Body of pancreas (tissue), 4 donors: ENCODE results near the gene BACH2. TPM values are rescaled to one million over a fixed set of nuclear protein-coding genes. Genes with fewer than 3 reads are reported as not detected.
"Not testable (repeated sequence)": the region's sequence is repeated elsewhere in the genome, so short reads cannot be mapped to it uniquely, and the experiment has no call there.

ENCODE experiments used
- ATAC-seq: fragments of 150-250 bp; one replicate; pipeline ENCODE4 v1.9.1; 2016
- DNase-seq, 4 donors: peaks; one replicate each; pipeline ENCODE4 v3.0.0-alpha.2; 2019
- H3K27ac ChIP-seq, 4 donors: fragments of 200-600 bp; sonication (generic); 1 replicate in 3 of 4; 2 replicates in 1 of 4; pipeline versions ENCODE4 v1.5.1 to v1.6.1; 2016 to 2019; ENCODE audit warnings: mild to moderate bottlenecking in 1 of 4, mixed read lengths in 1 of 4, moderate library complexity in 1 of 4
- H3K27me3 ChIP-seq, 2 donors: fragments of 200-600 bp; sonication (generic); one replicate each; pipeline ENCODE4 v1.6.0; 2016; ENCODE audit warnings: mild to moderate bottlenecking in 1 of 2
- H3K36me3 ChIP-seq, 2 donors: fragments of 200-600 bp; sonication (generic); replicated peaks in 1 of 2; 2 replicates each; pipeline ENCODE4 v1.5.1; 2016; ENCODE audit warnings: low read depth in 2 of 2; ENCODE audit not compliant: insufficient read depth in 1 of 2
- H3K4me1 ChIP-seq: fragments of 200-600 bp; sonication (generic); one replicate; pipeline ENCODE4 v1.6.0; 2016
- H3K4me3 ChIP-seq, 2 donors: fragments of 200-600 bp; sonication (generic); 1 replicate in 1 of 2; 2 replicates in 1 of 2; pipeline ENCODE4 v1.5.1; 2016 to 2019
- H3K9me3 ChIP-seq, 3 donors: fragments of 200-600 bp; sonication (generic); 1 replicate in 2 of 3; 2 replicates in 1 of 3; pipeline ENCODE4 v1.5.1; 2016
- CTCF ChIP-seq, 7 experiments: fragments of 450-650 bp in 4 of 7; fragments of 200-600 bp in 3 of 7; sonication (generic) in 3 of 7; IDR thresholded peaks; one replicate each; pipeline ENCODE4 v1.5.1; 2016 to 2019; ENCODE audit warnings: antibody characterized with exemption in 7 of 7
- POLR2A ChIP-seq, 3 donors: fragments of 450-650 bp; IDR thresholded peaks; one replicate each; pipeline ENCODE4 v1.6.1; 2016; ENCODE audit warnings: antibody characterized with exemption in 3 of 3, mild to moderate bottlenecking in 2 of 3
- WGBS, 2 donors: methylation state at CpG; one replicate each; pipeline ENCODE4 v1.1.5; 2017; 5-methylcytosine and 5-hydroxymethylcytosine counted together
- intact Hi-C: fragments of 100-400 bp; cut with DNase I; formaldehyde crosslinking; loops from one replicate; pipeline ENCODE4 v1.15.1; 2023
- total RNA-seq, 2 donors: library from RNA; depleted of rRNA; stranded (reverse); fragments of >200 nt; gene quantifications; one replicate each; pipeline ENCODE4 v1.1.0, GENCODE V29; 2016

BACH2 gene
- total RNA-seq, 2 donors from 2014 or later = 2.1 to 3.3 TPM

GRCh38 chr6:90035047-90035723, 261.5 kb downstream of the BACH2 start:
- H3K9me3 ChIP-seq = no peaks in the 10 kb centered on the region
- TF ChIP-seq CTCF (IDR thresholded peaks at IDR 0.05) (no peak), POLR2A (IDR thresholded peaks at IDR 0.05) (no peak)
- intact Hi-C loops = no loop called here
- no peaks in the 10 kb centered on the region for H3K4me1 ChIP-seq
- DNase-seq (no peak), ATAC-seq (no peak)
- no peak overlapping the region for H3K27ac ChIP-seq
- H3K36me3 ChIP-seq = no peaks in the 10 kb centered on the region
- no peak overlapping the region for H3K4me3 ChIP-seq
- 84 to 89% methylated on average over 3 of the region's 3 CpGs for WGBS, 2 donors
- H3K27me3 ChIP-seq = no peaks in the 10 kb centered on the region

- Histone ChIP-seq H3K4me3 (no peak overlapping the region), H3K9me3 (no peaks in the 10 kb centered on the region), H3K27ac (no peak overlapping the region), H3K36me3 (no peaks in the 10 kb centered on the region), H3K4me1 (no peaks in the 10 kb centered on the region), H3K27me3 (no peaks in the 10 kb centered on the region)
- ATAC-seq (no peak), DNase-seq (no peak)
- 70 to 87% methylated on average over 3 of the region's 3 CpGs for WGBS, 2 donors
- intact Hi-C loops = no loop called here
- TF ChIP-seq CTCF (IDR thresholded peaks at IDR 0.05) (no peak), POLR2A (IDR thresholded peaks at IDR 0.05) (no peak)
These were observed 262.8 kb downstream of the BACH2 start for GRCh38 chr6:90033746-90034271.

GRCh38 chr6:90032489-90033212, 264.0 kb downstream of the BACH2 start:
- H3K27me3 ChIP-seq, H3K4me1 ChIP-seq, H3K27ac ChIP-seq, H3K36me3 ChIP-seq, H3K4me3 ChIP-seq, intact Hi-C loops, ATAC-seq, DNase-seq, H3K9me3 ChIP-seq: not testable (repeated sequence)
- 83 to 84% methylated on average over 3 to 5 of the region's 5 CpGs for WGBS, 2 donors

GRCh38 chr6:90028995-90029635, 267.5 kb downstream of the BACH2 start:
- WGBS, 2 donors = 61 to 65% methylated on average over 10 of the region's 10 CpGs
- DNase-seq (no peak), ATAC-seq (no peak)
- no peaks in the 10 kb centered on the region for H3K27me3 ChIP-seq
- no peaks in the 10 kb centered on the region for H3K9me3 ChIP-seq
- TF ChIP-seq CTCF (IDR thresholded peaks at IDR 0.05) (no peak), POLR2A (IDR thresholded peaks at IDR 0.05) (no peak)
- no peaks in the 10 kb centered on the region for H3K36me3 ChIP-seq
- intact Hi-C loops = no loop called here
- no peak overlapping the region for H3K27ac ChIP-seq
- H3K4me1 ChIP-seq = no peaks in the 10 kb centered on the region
- no peak overlapping the region for H3K4me3 ChIP-seq

GRCh38 chr6:90028066-90028778, 268.4 kb downstream of the BACH2 start:
- Histone ChIP-seq H3K4me3 (no peak overlapping the region), H3K27me3 (no peaks in the 10 kb centered on the region), H3K9me3 (no peaks in the 10 kb centered on the region), H3K27ac (no peak overlapping the region), H3K4me1 (no peaks in the 10 kb centered on the region), H3K36me3 (no peaks in the 10 kb centered on the region)
- ATAC-seq = no peak
- no peak for TF ChIP-seq POLR2A (IDR thresholded peaks at IDR 0.05)
- no peak for TF ChIP-seq CTCF (IDR thresholded peaks at IDR 0.05)
- WGBS, 2 donors = 83 to 85% methylated on average over 7 of the region's 7 CpGs
- intact Hi-C loops = no loop called here
- no peak for DNase-seq
